H1 (cell line): ENCODE results near the gene TRAIP. TPM values are rescaled to one million over a fixed set of nuclear protein-coding genes. Genes with fewer than 3 reads are reported as not detected.

ENCODE experiments used
- CTCF ChIA-PET: fragments of 300-600 bp; sonication (Branson Sonifier 250); formaldehyde crosslinking; loops from one replicate; lab custom pipeline; 2021; ENCODE audit not compliant: partially characterized antibody; lab: Charles Lee
- POLR2A ChIA-PET: fragments of 300-600 bp; sonication (Branson Sonifier 250); formaldehyde crosslinking; loops from one replicate; lab custom pipeline; 2021; ENCODE audit warnings: inconsistent platforms; ENCODE audit not compliant: partially characterized antibody; lab: Charles Lee
- DNase-seq, 2 experiments: peaks; one replicate each; pipeline versions ENCODE4 v3.0.0 to v3.0.0-alpha.2; 2010 to 2022; ENCODE audit warnings: low spot score in 2 of 2, low read depth in 1 of 2, mixed read lengths in 1 of 2
- FAIRE-seq: peaks from 2 replicates; lab custom pipeline; 2011; peaks lifted over from hg19 to GRCh38; lab: Jason Lieb, UNC
- H2AFZ ChIP-seq: 2 replicates; pipeline ENCODE4 v1.8.1; 2012; ENCODE audit warnings: low read length, inconsistent platforms
- H2AK5ac ChIP-seq: 2 replicates; pipeline ENCODE4 v1.6.1; 2013; ENCODE audit warnings: low read depth, low read length
- H2BK120ac ChIP-seq: replicated peaks from 2 replicates; pipeline ENCODE3; 2013; ENCODE audit warnings: low read depth, low read length, inconsistent platforms
- H2BK12ac ChIP-seq: 2 replicates; pipeline ENCODE4 v1.6.1; 2013; ENCODE audit warnings: low read depth, low read length
- H2BK15ac ChIP-seq: 2 replicates; pipeline ENCODE4 v1.6.1; 2013; ENCODE audit warnings: low read length
- H2BK20ac ChIP-seq: 2 replicates; pipeline ENCODE4 v1.6.1; 2013; ENCODE audit warnings: low read length
- H2BK5ac ChIP-seq: 2 replicates; pipeline ENCODE4 v1.6.1; 2013; ENCODE audit warnings: low read depth, low read length
- H3K14ac ChIP-seq: 2 replicates; pipeline ENCODE4 v1.6.1; 2013; ENCODE audit warnings: inconsistent platforms; ENCODE audit not compliant: insufficient read length
- H3K18ac ChIP-seq: 2 replicates; pipeline ENCODE4 v1.6.1; 2013; ENCODE audit warnings: low read length; ENCODE audit errors: extremely low read depth
- H3K23ac ChIP-seq: 2 replicates; pipeline ENCODE4 v1.6.1; 2013; ENCODE audit warnings: inconsistent platforms; ENCODE audit not compliant: insufficient read length
- H3K23me2 ChIP-seq: 2 replicates; pipeline ENCODE4 v1.6.1; 2013; ENCODE audit warnings: low read depth, low read length
- H3K27ac ChIP-seq: 2 replicates; pipeline ENCODE4 v1.6.1; 2011; ENCODE audit warnings: low read depth, low read length, inconsistent platforms
- H3K27me3 ChIP-seq, 4 experiments: replicated peaks in 1 of 4; 1 replicate in 1 of 4; 2 replicates in 3 of 4; pipeline versions ENCODE4 v1.6.1 to v1.8.1; 2011 to 2013; ENCODE audit warnings: low read length in 3 of 4, mild to moderate bottlenecking in 3 of 4, inconsistent platforms in 2 of 4, mixed read lengths in 2 of 4, moderate library complexity in 1 of 4; ENCODE audit not compliant: control insufficient read depth in 3 of 4, insufficient read depth in 3 of 4; ENCODE audit errors: extremely low read depth in 1 of 4
- H3K36me3 ChIP-seq, 4 experiments: 2 replicates each; pipeline versions ENCODE4 v1.6.1 to v1.8.1; 2011 to 2013; ENCODE audit warnings: mild to moderate bottlenecking in 4 of 4, low read length in 3 of 4, moderate library complexity in 2 of 4, control low read depth in 1 of 4, inconsistent platforms in 1 of 4; ENCODE audit not compliant: insufficient read depth in 4 of 4, control insufficient read depth in 2 of 4
- H3K4ac ChIP-seq: replicated peaks from 2 replicates; pipeline ENCODE3; 2013; ENCODE audit warnings: low read length, low read depth, mixed read lengths, inconsistent platforms; ENCODE audit not compliant: insufficient read length
- H3K4me1 ChIP-seq, 4 experiments: replicated peaks in 1 of 4; 1 replicate in 1 of 4; 2 replicates in 3 of 4; pipeline versions ENCODE4 v1.6.1 to v1.8.1; 2011 to 2013; ENCODE audit warnings: low read length in 3 of 4, inconsistent platforms in 2 of 4, mixed read lengths in 1 of 4; ENCODE audit not compliant: insufficient read depth in 4 of 4, control insufficient read depth in 3 of 4
- H3K4me2 ChIP-seq, 2 experiments: 2 replicates each; pipeline versions ENCODE4 v1.6.1 to v1.8.1; 2011 to 2013; ENCODE audit warnings: low read depth in 2 of 2, low read length in 2 of 2, control low read depth in 1 of 2, inconsistent platforms in 1 of 2, mild to moderate bottlenecking in 1 of 2; ENCODE audit not compliant: insufficient read depth in 1 of 2
- H3K4me3 ChIP-seq, 4 experiments: fragments of 200-600, 300-600 bp in 1 of 4; sonication (generic), shearing (Covaris generic), sonication (Bioruptor Twin) in 1 of 4; 2 replicates each; pipeline versions ENCODE4 v1.5.1 to v1.8.1; 2011 to 2016; ENCODE audit warnings: low read length in 4 of 4, low read depth in 3 of 4, control low read depth in 2 of 4, inconsistent platforms in 2 of 4, mild to moderate bottlenecking in 2 of 4, mixed read lengths in 1 of 4, moderate library complexity in 1 of 4; ENCODE audit not compliant: insufficient read depth in 2 of 4; ENCODE audit errors: extremely low read depth in 1 of 4
- H3K56ac ChIP-seq: replicated peaks from 2 replicates; pipeline ENCODE3; 2013; ENCODE audit warnings: low read depth, mild to moderate bottlenecking, mixed read lengths, low read length, inconsistent platforms; ENCODE audit not compliant: insufficient read length
- H3K79me1 ChIP-seq: 2 replicates; pipeline ENCODE4 v1.6.1; 2013; ENCODE audit warnings: low read depth, low read length, control low read depth
- H3K79me2 ChIP-seq, 2 experiments: 2 replicates each; pipeline versions ENCODE4 v1.6.1 to v1.8.1; 2012 to 2013; ENCODE audit warnings: low read length in 2 of 2, mild to moderate bottlenecking in 2 of 2, inconsistent platforms in 1 of 2; ENCODE audit not compliant: insufficient read depth in 2 of 2, control insufficient read depth in 1 of 2
- H3K9ac ChIP-seq, 4 experiments: replicated peaks in 1 of 4; 1 replicate in 1 of 4; 2 replicates in 3 of 4; pipeline versions ENCODE4 v1.6.1 to v1.8.1; 2011 to 2013; ENCODE audit warnings: low read depth in 3 of 4, low read length in 3 of 4, control low read depth in 2 of 4, mild to moderate bottlenecking in 2 of 4, moderate library complexity in 2 of 4, inconsistent platforms in 1 of 4; ENCODE audit errors: extremely low read depth in 1 of 4
- H3K9me3 ChIP-seq, 2 experiments: 2 replicates each; pipeline versions ENCODE4 v1.6.1 to v1.8.1; 2012 to 2013; ENCODE audit warnings: mild to moderate bottlenecking in 2 of 2, moderate library complexity in 2 of 2, control low read depth in 1 of 2, inconsistent platforms in 1 of 2, low read depth in 1 of 2, low read length in 1 of 2, mixed read lengths in 1 of 2; ENCODE audit not compliant: insufficient read depth in 2 of 2
- H4K20me1 ChIP-seq, 2 experiments: replicated peaks in 1 of 2; 2 replicates each; pipeline versions ENCODE3 to v1.8.1; 2011 to 2013; ENCODE audit warnings: inconsistent platforms in 2 of 2, low read length in 2 of 2, mild to moderate bottlenecking in 1 of 2; ENCODE audit not compliant: insufficient read depth in 2 of 2, control insufficient read depth in 1 of 2
- H4K5ac ChIP-seq: 2 replicates; pipeline ENCODE4 v1.6.1; 2013; ENCODE audit warnings: low read length, low read depth, mixed read lengths, inconsistent platforms; ENCODE audit not compliant: insufficient read length
- H4K8ac ChIP-seq: 2 replicates; pipeline ENCODE4 v1.8.0; 2013; ENCODE audit warnings: mild to moderate bottlenecking, moderate library complexity, low read length, inconsistent platforms; ENCODE audit not compliant: insufficient read depth; ENCODE audit errors: extremely low read depth
- H4K91ac ChIP-seq: replicated peaks from 2 replicates; pipeline ENCODE3; 2013; ENCODE audit warnings: low read length, mixed read lengths, inconsistent platforms; ENCODE audit not compliant: insufficient read length
- BRCA1 ChIP-seq: IDR thresholded peaks from 2 replicates; pipeline ENCODE4 v1.6.1; 2012; ENCODE audit warnings: low read depth, low read length, improper control_type of control experiment
- HDAC6 ChIP-seq: IDR thresholded peaks from one replicate; pipeline ENCODE4 v1.7.1; 2012; ENCODE audit warnings: low read depth, mild to moderate bottlenecking, inconsistent platforms, low read length, moderate library complexity
- KDM4A ChIP-seq: IDR thresholded peaks from one replicate; pipeline ENCODE4 v1.7.1; 2012; ENCODE audit warnings: low read depth, mild to moderate bottlenecking, moderate library complexity, low read length, inconsistent platforms; ENCODE audit not compliant: severe bottlenecking
- MAX ChIP-seq: IDR thresholded peaks from 2 replicates; pipeline ENCODE4 v1.6.1; 2012; ENCODE audit warnings: inconsistent platforms
- SAP30 ChIP-seq: fragments of 300-600 bp; sonication (generic); IDR thresholded peaks from 2 replicates; pipeline ENCODE4 v1.7.1; 2012; ENCODE audit warnings: low read length, moderate library complexity, mild to moderate bottlenecking, inconsistent platforms; ENCODE audit not compliant: insufficient read depth, insufficient replicate concordance
- WGBS, 2 experiments: shearing (Covaris generic) in 1 of 2; methylation state at CpG; one replicate each; pipeline versions ENCODE4 v1.1.6 to v1.1.7; 2013 to 2015; ENCODE audit warnings: low lambda C conversion rate in 2 of 2, mixed read lengths in 2 of 2, inconsistent platforms in 1 of 2, low coverage in 1 of 2, missing lambda C conversion rate in 1 of 2; ENCODE audit not compliant: insufficient replicate concordance in 2 of 2, insufficient coverage in 1 of 2, insufficient read length in 1 of 2; ENCODE audit errors: extremely low coverage in 1 of 2, missing lambda C conversion rate in 1 of 2; 5-methylcytosine and 5-hydroxymethylcytosine counted together
- polyA plus RNA-seq, 7 experiments: library from polyadenylated mRNA; depleted of rRNA in 3 of 7; stranded (reverse) in 5 of 7; unstranded in 2 of 7; fragments of >200 nt in 5 of 7; fragments of 200-250 nt in 2 of 7; gene quantifications; 1 replicate in 5 of 7; 2 replicates in 1 of 7; 4 replicates in 1 of 7; pipeline versions ENCODE4 v1.2.1 to v1.2.3, GENCODE V29; 2011 to 2013; ENCODE audit warnings: missing spikeins in 2 of 7, mixed read lengths in 2 of 7
- total RNA-seq: library from RNA; stranded (reverse); fragmentation: NEBNext Ultra II Directional; extraction: Animal tissue kit (Norgen Biotek cat#: 25700); gene quantifications from 2 replicates; pipeline ENCODE4 v1.2.1, GENCODE V29; 2021

The TRAIP gene
- total and polyA plus RNA-seq, 2 of the 8 experiments (the other 6 are each of a cell fraction or from before 2014, with no cell fraction given), result 27.7 to 28.1 TPM

GRCh38 chr3:49806850-49807249, 49.5 kb downstream of the TRAIP start:
- Histone ChIP-seq H3K14ac (no peak overlapping the region), H2BK15ac (peak overlapping the region; percentile 55; the same call in 1 of the 2 replicates), H3K23me2 (peaks cover 8% of the 10 kb centered on the region; the same call in 1 of the 2 replicates), H4K20me1 (no peaks in the 10 kb centered on the region), H2AK5ac (no peak overlapping the region; the same call in 1 of the 2 replicates), H2BK12ac (peak overlapping the region; percentile 84; the same call in 1 of the 2 replicates), H3K4me1 (peaks cover 0 to 25% (median 21%) of the 10 kb centered on the region in 4 experiments; a peak in 6 of 7 replicates), H3K4me2 (0 out of 4 replicates have a peak overlapping the region, but pooled peaks of 1 of the 2 experiments have one; percentile 14), H3K4me3 (no peak overlapping the region), H4K8ac (no peak overlapping the region), H3K27me3 (peaks cover 0 to 16% (median 11%) of the 10 kb centered on the region in 4 experiments; a peak in 5 of 7 replicates), H3K9ac (no peak overlapping the region), H3K56ac (no peak overlapping the region), H2AFZ (no peak overlapping the region), H3K9me3 (no peaks in the 10 kb centered on the region), H3K23ac (no peak overlapping the region), H3K36me3 (no peaks in the 10 kb centered on the region), H2BK20ac (peak overlapping the region; percentile 5; the same call in 1 of the 2 replicates), H2BK120ac (no peak overlapping the region), H3K18ac (peak overlapping the region; percentile 67; the same call in 1 of the 2 replicates), H3K79me2 (no peaks in the 10 kb centered on the region), H3K27ac (0 out of 2 replicates have a peak overlapping the region, but pooled peaks have one; percentile 20), H4K91ac (no peak overlapping the region), H3K79me1 (no peaks in the 10 kb centered on the region), H3K4ac (no peak overlapping the region), H2BK5ac (peak overlapping the region; percentile 9; the same call in 1 of the 2 replicates), H4K5ac (no peak overlapping the region)
- no peak for TF ChIP-seq HDAC6
- no peak for TF ChIP-seq MAX
- no peak for TF ChIP-seq BRCA1
- TF ChIP-seq SAP30, result no peak
- no peak for TF ChIP-seq KDM4A
- CTCF ChIA-PET, result interaction anchor here (0.7 to 17.0 kb wide), 7 partner anchors 9 to 102 kb away, joined by 3 to 266 read pairs (median 8); partner anchors contain the start of gene UBA7
- DNase-seq, result no peak
- POLR2A ChIA-PET, result interaction anchor here (0.8 to 6.2 kb wide), 4 partner anchors 13 to 88 kb away, joined by 3 to 16 read pairs (median 4); partner anchors contain the start of gene TRAIP
- WGBS, 2 experiments, result 81% methylated on average over 2 of the region's 2 CpGs; no CpG with 5 or more reads in 1 of the 2 experiments
- FAIRE-seq, result no peak
